Embryonic facial prominence (tissue), 1 donor: Measurements from ENCODE around the gene DCUN1D4.

Experiments
- DNase-seq: peaks from one replicate; pipeline ENCODE4 v3.0.0-alpha.2; 2016; ENCODE audit errors: extremely low spot score

The DCUN1D4 gene

DNA sequence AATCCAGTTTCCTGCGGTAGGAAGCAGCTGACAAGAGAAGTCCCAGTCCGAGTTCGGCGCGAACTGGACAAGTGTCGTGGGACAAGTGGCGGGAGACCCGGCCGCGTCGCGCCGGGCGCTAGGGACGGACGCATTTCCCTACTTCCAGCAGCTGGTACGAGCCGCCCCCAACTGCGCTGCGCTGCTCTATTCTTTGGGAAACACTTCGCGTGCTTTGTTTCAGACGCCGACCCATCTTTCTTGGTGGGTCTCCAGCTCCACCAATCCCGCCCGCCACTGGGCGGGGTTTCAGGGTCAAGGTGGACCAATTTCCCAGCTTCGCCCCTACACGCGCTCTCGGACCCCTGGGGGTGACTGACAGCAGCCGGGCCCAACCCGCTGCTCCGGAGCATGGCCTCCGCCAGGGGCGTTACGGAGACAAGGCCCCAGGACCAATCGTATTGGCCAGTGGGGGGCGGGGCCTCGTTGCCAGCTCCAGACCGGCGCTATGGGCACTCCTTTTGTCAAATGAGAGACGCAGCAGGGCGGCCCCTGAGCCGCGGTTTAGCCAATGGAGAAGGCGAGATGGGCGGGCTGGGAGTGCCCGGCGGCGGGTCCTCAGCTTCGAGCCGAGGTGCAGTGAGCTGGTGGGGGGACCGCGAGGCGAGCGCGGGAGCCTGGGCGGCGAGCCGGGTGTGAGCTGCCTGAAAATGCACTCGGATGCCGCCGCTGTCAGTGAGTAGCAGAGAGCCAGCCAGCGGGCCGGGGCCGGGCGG is at the start of gene DCUN1D4:
TSS of gene DCUN1D4 (plus strand) at position 600 of the 755 bp plus-strand sequence. CDS start at position 690, 90 bp downstream.
- DNase-seq = peak; percentile 94

DNA sequence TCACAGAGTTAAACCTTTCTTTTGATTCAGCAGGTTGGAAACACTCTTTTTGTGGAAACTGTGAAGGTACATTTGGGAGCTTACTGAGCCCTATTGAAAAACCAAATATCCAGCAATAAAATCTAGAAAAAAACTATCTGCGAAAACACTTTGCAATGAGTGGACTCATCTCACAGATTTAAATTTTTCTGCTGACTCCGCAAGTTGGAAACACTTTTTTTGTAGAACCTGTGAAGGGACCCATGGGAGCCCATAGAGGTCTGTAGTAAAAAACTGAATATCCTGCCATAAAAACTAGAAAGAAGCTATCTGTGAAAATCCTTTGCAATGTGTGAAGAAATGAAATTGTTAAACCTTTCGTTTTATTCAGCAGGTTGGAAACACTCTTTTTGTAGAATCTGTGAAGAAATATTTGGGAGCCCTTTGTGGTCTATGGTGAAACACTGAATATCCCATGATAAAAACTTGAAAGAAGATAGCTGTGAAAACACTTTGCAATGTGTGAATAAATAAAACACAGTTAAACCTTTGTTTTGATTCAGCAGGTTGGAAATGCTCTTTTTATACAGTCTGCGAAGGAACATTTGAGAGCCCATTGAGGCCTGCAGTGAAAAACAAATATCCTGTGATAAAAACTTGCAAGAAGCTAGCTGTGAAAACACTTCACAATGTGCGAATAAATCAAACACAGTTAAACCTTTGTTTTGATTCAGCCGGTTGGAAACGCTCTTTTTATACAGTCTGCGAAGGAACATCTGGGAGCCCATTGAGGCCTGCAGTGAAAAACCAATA is 22.3 kb upstream of the DCUN1D4 start:
- no peak for DNase-seq

- no peak for DNase-seq
Measured at GRCh38 chr4:51825341-51825740, 17.6 kb upstream of the DCUN1D4 start.

- no peak for DNase-seq
Measured at GRCh38 chr4:51830156-51830720, 12.7 kb upstream of the DCUN1D4 start.

DNA sequence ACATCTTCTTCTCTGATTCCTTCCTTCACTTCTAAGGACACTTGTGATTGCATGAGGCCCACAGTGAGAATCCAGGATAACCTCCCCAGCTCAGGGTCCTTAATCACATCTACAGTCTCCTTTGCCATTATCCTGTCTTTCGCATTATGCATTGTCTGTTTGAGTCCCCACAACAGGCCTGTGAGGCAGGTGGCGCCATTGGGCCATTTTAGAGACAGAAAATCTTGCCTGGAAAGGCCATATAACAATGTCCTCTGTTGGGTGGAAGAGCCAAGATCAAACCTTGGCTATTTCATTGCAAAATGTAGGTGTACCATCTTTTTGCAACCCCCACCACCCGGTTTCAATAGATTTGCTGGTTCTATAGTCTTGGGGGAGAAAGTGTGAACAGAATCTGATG is 11.8 kb upstream of the DCUN1D4 start:
- no peak for DNase-seq

DNA sequence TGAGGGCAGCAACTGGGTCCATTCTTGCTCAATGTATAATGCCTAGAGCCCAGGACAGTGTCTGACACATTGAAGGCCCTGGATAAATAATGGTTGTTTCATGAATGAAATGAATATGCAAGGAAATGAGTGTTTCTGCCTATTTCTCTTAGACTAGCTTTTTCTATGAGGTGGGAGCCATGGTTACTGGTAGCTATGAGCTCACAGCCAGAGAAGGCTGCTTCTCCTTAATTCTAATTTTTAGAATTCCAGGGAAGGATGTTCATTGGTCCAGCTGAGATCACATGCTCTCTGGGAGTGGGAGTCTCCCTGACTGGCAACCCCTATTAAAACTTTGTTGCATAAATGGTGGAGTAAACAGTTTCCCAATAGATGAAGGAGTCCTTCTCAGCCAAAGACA is 9.7 kb upstream of the DCUN1D4 start:
- DNase-seq = no peak

DNA sequence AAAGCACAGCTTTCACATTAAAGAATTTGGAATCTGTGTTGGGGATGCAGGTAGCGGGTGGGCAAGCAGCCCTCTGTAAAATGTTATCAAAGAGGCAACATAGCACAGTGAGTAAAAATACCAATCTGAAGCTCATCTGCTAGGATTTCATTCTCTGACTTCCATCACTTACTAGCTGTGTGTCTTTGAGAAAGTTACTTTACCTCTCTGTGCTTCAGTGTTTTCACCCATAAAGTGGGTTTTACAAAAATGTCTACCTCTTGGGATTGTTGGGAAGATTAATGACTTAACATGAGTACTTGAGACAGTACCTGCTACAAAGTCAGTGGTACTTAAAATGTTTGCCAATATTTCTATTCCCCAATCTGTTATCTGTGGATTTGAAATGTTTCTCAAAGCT is 7.9 kb upstream of the DCUN1D4 start:
- DNase-seq = no peak

- DNase-seq = no peak
Measured at GRCh38 chr4:51835855-51836254, 7.1 kb upstream of the DCUN1D4 start.

DNA sequence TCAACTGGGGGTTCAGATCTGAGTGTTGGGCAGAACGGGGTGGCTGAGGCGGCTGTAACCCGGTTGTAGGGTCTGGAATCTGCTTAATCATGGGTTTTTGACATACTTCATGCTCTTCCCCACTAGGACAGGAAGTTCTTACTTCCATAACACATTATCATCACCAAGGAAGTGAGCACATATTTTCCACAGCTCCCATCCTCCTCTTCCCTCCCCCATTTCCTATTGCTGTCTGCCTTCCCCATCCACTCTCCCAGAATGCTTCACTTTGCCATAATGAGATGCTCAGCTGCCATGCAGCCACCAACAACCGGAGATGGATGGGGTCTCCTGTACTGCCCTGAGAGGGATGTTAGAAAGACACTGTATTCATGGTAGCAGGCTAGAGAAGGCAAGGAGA is 6.4 kb upstream of the DCUN1D4 start:
- no peak for DNase-seq

DNA sequence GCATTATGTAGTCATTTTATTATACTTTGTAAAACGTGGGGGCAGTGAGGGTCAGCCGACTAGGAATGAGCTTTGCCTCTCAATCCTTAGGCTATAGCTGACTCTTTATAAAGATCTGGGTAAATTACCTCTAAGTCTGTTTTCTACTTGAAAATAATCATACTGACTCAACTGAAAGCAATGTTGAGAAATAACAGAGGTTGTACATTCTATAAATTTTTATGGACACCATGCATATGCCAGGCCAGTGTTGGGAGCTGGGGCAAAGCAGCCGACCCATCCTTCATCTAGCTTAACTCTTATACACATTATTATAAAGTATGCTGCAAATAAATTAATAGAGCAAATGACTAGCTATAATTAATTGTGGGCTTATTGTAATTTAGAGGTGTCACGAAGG is 2.2 kb upstream of the DCUN1D4 start:
- DNase-seq = no peak

DNA sequence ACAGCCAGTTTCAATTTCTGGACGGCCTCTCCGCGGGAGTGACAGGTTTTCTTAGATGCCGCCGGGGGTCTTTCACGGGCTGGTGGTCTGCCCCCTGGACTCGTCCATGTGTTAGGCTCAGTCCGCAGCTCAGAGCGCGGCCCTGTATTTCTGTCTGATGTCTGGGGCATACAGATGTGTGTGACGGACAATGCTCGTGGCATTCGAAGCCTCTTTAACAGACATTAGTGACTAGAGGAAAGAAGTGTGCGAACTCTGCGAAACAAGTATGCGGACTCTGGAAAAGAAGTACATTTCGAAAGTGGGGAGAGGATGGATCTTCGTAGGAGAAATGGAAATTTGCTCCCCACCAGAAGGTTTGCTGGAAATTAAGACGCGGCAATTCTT is 793 bp upstream of the DCUN1D4 start:
- DNase-seq = no peak

- DNase-seq = no peak
Measured at GRCh38 chr4:51843309-51844152, 578 bp downstream of the DCUN1D4 start.

- DNase-seq = peak; percentile 85
Measured at GRCh38 chr4:51844153-51845054, 1.5 kb downstream of the DCUN1D4 start.

- no peak for DNase-seq
Measured at GRCh38 chr4:51845055-51845426, 2.1 kb downstream of the DCUN1D4 start.

DNA sequence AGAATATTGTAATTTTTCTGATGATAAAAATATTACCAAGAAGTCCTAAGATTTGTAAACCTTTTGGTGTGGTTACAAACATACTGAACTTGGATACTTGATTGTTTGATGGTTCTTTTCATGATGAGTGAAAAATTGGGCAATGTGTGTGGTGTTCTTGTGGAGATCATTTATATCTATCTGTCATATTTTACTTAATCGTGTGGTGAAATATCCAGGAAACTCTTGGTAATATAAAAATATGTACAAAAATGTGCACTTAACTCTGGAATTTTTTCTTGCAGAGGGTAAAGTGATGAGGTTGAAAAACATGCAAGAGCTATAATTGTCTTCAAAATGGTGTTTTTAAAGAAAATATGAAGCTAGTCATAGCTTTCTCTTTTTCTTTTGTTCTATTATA is 2.8 kb downstream of the DCUN1D4 start:
- no peak for DNase-seq

DNA sequence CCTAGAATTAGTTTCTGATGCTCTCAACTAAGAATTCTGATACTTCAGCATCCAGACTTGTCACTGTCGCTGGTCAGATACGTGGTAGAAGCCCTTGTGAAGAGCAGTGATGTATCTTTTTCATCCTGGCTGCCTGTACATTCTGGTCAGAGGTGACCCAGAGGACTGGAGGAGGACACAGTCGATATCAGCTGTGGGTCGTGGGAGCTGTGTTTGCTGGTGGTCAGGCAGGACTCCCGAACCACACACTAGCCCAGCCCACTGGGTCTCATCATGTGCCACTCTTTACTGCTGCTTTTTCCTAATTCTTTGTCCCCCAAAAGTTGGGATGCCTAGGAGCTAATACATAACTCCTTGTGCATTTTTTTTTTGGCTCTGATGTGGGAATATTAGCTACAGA is 6.5 kb downstream of the DCUN1D4 start:
- DNase-seq = no peak

DNA sequence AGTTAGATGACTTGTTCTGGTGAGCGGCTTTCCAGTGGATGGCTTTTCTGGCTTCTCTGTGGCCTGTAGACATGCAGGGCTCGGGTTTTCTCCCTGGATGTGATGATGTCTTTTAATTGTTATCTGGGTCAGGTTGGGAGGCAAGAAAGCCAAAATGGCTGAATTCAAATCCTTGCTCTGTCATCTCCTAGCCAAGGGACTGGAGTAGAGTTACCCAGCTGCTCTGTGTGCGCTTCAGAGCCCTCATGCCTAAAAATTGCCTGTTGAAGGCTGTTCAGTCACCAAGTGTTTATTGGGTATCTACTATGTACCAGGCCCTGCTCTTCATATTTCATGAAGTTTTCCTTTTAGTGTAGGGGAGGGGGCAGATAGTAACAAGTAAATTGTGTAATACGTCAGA is 7.3 kb downstream of the DCUN1D4 start:
- DNase-seq = no peak

- no peak for DNase-seq
Measured at GRCh38 chr4:51851090-51851936, 8.4 kb downstream of the DCUN1D4 start.

GRCh38 chr4:51851937-51852290 is 9.0 kb downstream of the DCUN1D4 start:
- DNase-seq = no peak

GRCh38 chr4:51853027-51853682 is 10.2 kb downstream of the DCUN1D4 start:
- DNase-seq = no peak
